ENCODE data around the gene RAB28. TPM values are rescaled to one million over a fixed set of nuclear protein-coding genes. Genes with fewer than 3 reads are reported as not detected.

RAB28 gene
- total and polyA plus RNA-seq, 9 of the 15 experiments (the other 6 are each of a cell fraction or from before 2014, with no cell fraction given), result 6.7 to 40.4 (median 23.0) TPM

- ATAC-seq (peak; percentile 65), FAIRE-seq (peak; percentile 58), DNase-seq (ENCODE audit: extremely low read depth in 1 of 4, low spot score in 3 of 4) (peak; percentile 12 to 54 (median 18))
- peaks cover 13% of the 10 kb centered on the region; the same call in 1 of the 3 replicates for H3K36me3 ChIP-seq (ENCODE audit: control insufficient read depth, insufficient read depth, low read length)
- in situ Hi-C loops (cut with MboI) (no loop called here), intact Hi-C loops (cut with micrococcal nuclease) (loop anchor here (5.0 kb wide), 2 partner anchors 64 to 116 kb away; no protein-coding TSS in a partner anchor)
- TF ChIP-seq SAP30 (IDR thresholded peaks at IDR 0.05; ENCODE audit: borderline replicate concordance, insufficient read depth, low read depth, low read length, poor library complexity, severe bottlenecking) (peak; percentile 5), HIVEP1 (CRISPR knock-in tag; IDR thresholded peaks at IDR 0.05) (no peak)
- 1% methylated on average over 16 of the region's 17 CpGs for WGBS (ENCODE audit: insufficient coverage, low coverage, missing lambda C conversion rate)
- no peaks in the 10 kb centered on the region; the same call in 1 of the 2 replicates for H4K20me1 ChIP-seq (replicated peaks; ENCODE audit: control insufficient read depth, insufficient read depth, low read length)
- H3K79me2 ChIP-seq (ENCODE audit: control insufficient read depth, insufficient read depth, low read length), result peaks cover 46% of the 10 kb centered on the region
- peak overlapping the region; percentile 99 for H3K27ac ChIP-seq (ENCODE audit: extremely low read depth, low read depth, low read length)
- BruUV-seq (replicated peaks), result TSS peak; percentile 42
- CTCF ChIA-PET (ENCODE audit: low intra/inter-chr PET ratio), result no interaction called here
- POLR2A ChIA-PET, result interaction anchor here (0.6 to 1.5 kb wide), 5 partner anchors 9 to 144 kb away, joined by 3 to 5 read pairs (median 3); partner anchors contain the start of gene BOD1L1
- H3K9ac ChIP-seq (ENCODE audit: insufficient read depth in 1 of 2, low read depth in 2 of 2, low read length in 2 of 2), result peak overlapping the region; percentile 93 to 95
- H2AFZ ChIP-seq (ENCODE audit: low read depth, low read length), result peak overlapping the region; percentile 64
- H3K4me1 ChIP-seq (replicated peaks in 1 of 2; ENCODE audit: control insufficient read depth in 2 of 2, insufficient read depth in 2 of 2, low read length in 2 of 2), result peaks cover 0 to 5% of the 10 kb centered on the region in 2 experiments; a peak in 4 of 5 replicates
- peak overlapping the region; percentile 91 for H3K4me3 ChIP-seq
- no peaks in the 10 kb centered on the region for H3K9me1 ChIP-seq (ENCODE audit: control insufficient read depth, insufficient read depth, low read length)
- no peaks in the 10 kb centered on the region for H3K9me3 ChIP-seq (replicated peaks; ENCODE audit: control insufficient read depth, insufficient read depth, low read depth, low read length)
- no peaks in the 10 kb centered on the region for H3K27me3 ChIP-seq (ENCODE audit: control insufficient read depth in 2 of 2, insufficient read depth in 2 of 2, low read length in 2 of 2)
- peak overlapping the region; percentile 81 for H3K4me2 ChIP-seq (ENCODE audit: insufficient read depth, low read length)
Measured at GRCh38 chr4:13483136-13483767, 888 bp downstream of the RAB28 start.

GRCh38 chr4:13481569-13481968 lies 2.6 kb downstream of the RAB28 start:
- Histone ChIP-seq H3K4me2 (ENCODE audit: insufficient read depth, low read length) (no peak overlapping the region), H3K4me3 (no peak overlapping the region), H3K9me3 (replicated peaks; ENCODE audit: control insufficient read depth, insufficient read depth, low read depth, low read length) (no peaks in the 10 kb centered on the region), H3K27me3 (ENCODE audit: control insufficient read depth in 2 of 2, insufficient read depth in 2 of 2, low read length in 2 of 2) (no peaks in the 10 kb centered on the region), H3K9me1 (ENCODE audit: control insufficient read depth, insufficient read depth, low read length) (no peaks in the 10 kb centered on the region), H3K79me2 (ENCODE audit: control insufficient read depth, insufficient read depth, low read length) (peaks cover 51% of the 10 kb centered on the region), H4K20me1 (replicated peaks; ENCODE audit: control insufficient read depth, insufficient read depth, low read length) (no peaks in the 10 kb centered on the region; the same call in 1 of the 2 replicates), H3K4me1 (replicated peaks in 1 of 2; ENCODE audit: control insufficient read depth in 2 of 2, insufficient read depth in 2 of 2, low read length in 2 of 2) (peaks cover 0 to 12% of the 10 kb centered on the region in 2 experiments; a peak in 4 of 5 replicates), H3K36me3 (ENCODE audit: control insufficient read depth, insufficient read depth, low read length) (peaks cover 20% of the 10 kb centered on the region), H2AFZ (ENCODE audit: low read depth, low read length) (no peak overlapping the region), H3K27ac (ENCODE audit: extremely low read depth, low read depth, low read length) (peak overlapping the region; percentile 35; the same call in 2 of the 3 replicates), H3K9ac (ENCODE audit: insufficient read depth in 1 of 2, low read depth in 2 of 2, low read length in 2 of 2) (peak overlapping the region in 1 of 2 experiments; percentile 95; a peak in 1 of 4 replicates)
- BruUV-seq (replicated peaks), result no TSS peak
- WGBS (ENCODE audit: insufficient coverage, low coverage, missing lambda C conversion rate), result 0% methylated on average over 1 of the region's 1 CpG
- CTCF ChIA-PET (ENCODE audit: low intra/inter-chr PET ratio), result no interaction called here
- FAIRE-seq, result peak; percentile 29
- in situ Hi-C loops (cut with MboI), result no loop called here
- peak; percentile 17; the same call in 1 of the 3 replicates for ATAC-seq
- intact Hi-C loops (cut with micrococcal nuclease), result loop anchor here (5.0 kb wide), 2 partner anchors 66 to 114 kb away; no protein-coding TSS in a partner anchor
- POLR2A ChIA-PET, result interaction anchor here (0.5 to 0.6 kb wide), 2 partner anchors 15 to 66 kb away, joined by 3 read pairs; no protein-coding TSS in a partner anchor
- peak in 2 of 4 experiments; percentile 20 to 34 for DNase-seq (ENCODE audit: extremely low read depth in 1 of 4, low spot score in 3 of 4)
- TF ChIP-seq ZBTB12 (CRISPR knock-in tag; IDR thresholded peaks at IDR 0.05) (no peak), ZEB2 (IDR thresholded peaks at IDR 0.05) (no peak), SNAPC5 (CRISPR knock-in tag; IDR thresholded peaks at IDR 0.05) (no peak), RAD51 (IDR thresholded peaks at IDR 0.05; ENCODE audit: borderline replicate concordance, low read depth) (peak; percentile 75), PKNOX1 (IDR thresholded peaks at IDR 0.05) (peak; percentile 80), CEBPG (CRISPR knock-in tag; IDR thresholded peaks at IDR 0.05) (no peak), CEBPG (tag; conservative IDR thresholded peaks at IDR 0.05 in 1 of 2, IDR thresholded peaks at IDR 0.05 in 1 of 2) (0 out of 4 replicates have a peak, but pooled peaks of 1 of the 2 experiments have one; percentile 14), PHF20 (IDR thresholded peaks at IDR 0.05; ENCODE audit: partially characterized antibody) (no peak), NUFIP1 (IDR thresholded peaks at IDR 0.05; ENCODE audit: partially characterized antibody) (no peak), FOXK2 (conservative IDR thresholded peaks at IDR 0.05 in 1 of 2, IDR thresholded peaks at IDR 0.05 in 1 of 2; ENCODE audit: low read depth in 2 of 2) (peak in 1 of 2 experiments; percentile 53; a peak in 1 of 4 replicates)
